RPMI8226 (cell line): ENCODE data around the gene ZIC5.

Experiments used
- DNase-seq: peaks from one replicate; pipeline ENCODE4 v3.0.0-alpha.2; 2015

The ZIC5 gene

DNA sequence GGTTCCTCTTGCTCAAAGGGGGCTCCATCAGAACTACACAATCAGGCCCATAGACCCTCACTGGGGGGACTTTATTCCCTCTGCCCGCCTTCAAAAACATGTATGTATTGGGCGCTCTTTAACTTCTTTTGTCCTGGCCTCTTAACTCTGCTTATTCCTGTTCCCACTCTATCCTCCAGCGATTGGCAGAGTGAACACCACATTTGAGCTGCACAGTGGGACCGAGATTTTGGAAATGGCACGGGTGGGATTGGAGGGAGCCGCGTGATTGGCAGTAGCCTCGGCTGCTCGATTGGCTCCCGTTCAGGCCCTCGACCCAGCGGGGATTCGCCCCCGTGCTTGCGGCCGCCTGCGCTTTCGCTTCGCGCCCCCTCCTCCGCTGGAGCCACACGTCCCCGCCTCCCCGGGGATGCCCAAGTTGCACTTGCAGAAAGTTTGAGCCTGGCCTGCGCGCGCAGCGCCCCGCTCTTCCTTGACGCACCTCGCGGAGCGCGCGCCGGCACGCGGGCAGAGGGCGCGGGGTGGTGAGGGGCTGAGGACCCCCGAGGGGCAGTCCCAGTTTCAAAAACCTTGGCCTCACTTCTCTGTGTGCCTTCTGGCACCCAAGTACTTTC lies at the start of gene ZIC5:
Gene ZIC5, minus strand, starts transcription at position 192 of the 614 bp plus-strand sequence. Its CDS starts 164 bp downstream, at position 28.
- DNase-seq, result no peak

- no peak for DNase-seq
Observed at GRCh38 chr13:100019780-100020356, 48.3 kb upstream of the ZIC5 start.

- DNase-seq, result no peak
Observed at GRCh38 chr13:100014621-100015020, 43.1 kb upstream of the ZIC5 start.

DNA sequence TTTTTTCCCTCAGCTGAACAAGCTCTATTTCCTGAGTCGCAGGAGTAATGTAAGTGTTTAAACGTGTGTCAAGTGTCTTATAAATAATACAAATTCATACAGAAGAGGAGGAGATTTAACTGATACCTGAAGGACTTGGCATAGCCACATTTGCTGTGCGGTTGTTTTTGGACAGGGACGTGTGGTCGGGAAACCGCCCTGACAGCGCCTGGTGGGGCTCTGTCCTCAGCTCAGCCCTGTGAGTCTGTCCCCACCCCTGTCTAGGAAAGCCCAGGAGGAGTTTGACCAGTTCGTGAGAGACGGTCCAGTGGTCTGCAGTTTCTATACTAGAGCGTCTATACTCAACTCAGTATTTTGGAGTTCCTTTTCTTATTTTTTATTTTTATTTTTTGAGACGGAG lies 26.7 kb upstream of the ZIC5 start:
- no peak for DNase-seq

DNA sequence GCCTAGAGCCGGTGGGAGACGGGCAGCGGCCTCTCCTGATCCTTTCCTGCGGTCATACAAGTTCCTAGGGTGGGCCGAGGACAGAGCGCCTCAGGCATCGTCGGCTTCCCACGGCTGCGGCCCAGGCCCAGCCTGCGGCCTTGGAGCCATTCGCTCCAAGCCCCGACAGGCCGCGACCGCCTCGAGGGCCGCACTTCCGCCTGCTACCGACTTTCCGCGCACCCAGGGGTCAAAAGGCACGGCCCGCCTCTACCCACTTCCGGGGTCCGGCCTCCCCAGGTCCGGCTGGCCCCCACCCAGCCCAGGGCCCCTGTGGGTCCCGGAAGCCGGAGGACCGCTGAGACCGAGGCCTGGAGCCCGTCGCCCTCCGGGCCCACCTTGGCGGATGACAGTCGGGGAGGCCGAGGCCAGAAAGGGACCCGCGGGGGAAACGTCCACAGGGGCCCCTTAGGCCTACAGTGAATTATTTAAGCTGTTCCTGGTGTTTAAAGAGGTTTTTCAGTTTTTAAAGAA lies 26.2 kb upstream of the ZIC5 start:
- no peak for DNase-seq

GRCh38 chr13:99996381-99996973 lies 24.9 kb upstream of the ZIC5 start:
- DNase-seq, result no peak

DNA sequence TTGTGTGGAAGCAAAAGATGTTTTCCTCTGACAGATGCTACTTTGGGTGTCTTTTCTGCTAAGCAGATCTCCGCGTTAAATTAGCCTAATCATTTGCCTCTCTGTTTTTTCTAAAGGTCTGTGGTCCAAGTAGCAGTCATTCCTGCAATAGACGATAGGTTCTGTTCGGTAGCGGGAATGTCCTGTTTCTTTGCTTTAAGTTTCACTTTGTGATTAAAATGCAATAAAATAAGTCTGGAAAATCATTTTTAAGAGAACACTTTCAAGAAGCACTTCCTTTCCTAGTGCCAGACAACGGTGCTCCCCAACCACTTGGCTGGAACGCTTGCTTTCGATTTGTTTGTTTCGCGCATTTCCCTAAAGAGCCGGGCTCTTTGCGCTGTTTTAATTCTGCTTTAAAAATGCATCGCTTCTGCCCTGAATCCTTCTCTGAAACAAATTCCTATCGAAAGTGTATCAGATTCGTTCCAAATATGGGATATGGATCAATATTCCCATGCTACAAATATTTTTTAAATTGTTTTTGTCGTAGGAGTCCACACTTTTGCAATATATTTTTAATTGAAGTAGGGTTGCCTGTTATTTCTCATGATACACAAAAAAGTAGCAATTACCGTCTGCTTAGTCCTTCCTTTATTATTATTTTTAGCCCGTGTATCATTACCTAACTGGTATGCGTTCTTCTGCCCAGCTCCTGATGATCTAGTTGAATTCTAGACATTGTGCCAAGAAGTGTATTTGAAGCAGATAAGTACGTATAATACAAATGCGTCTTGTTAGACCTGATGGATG lies 24.2 kb upstream of the ZIC5 start:
- DNase-seq, result no peak

DNA sequence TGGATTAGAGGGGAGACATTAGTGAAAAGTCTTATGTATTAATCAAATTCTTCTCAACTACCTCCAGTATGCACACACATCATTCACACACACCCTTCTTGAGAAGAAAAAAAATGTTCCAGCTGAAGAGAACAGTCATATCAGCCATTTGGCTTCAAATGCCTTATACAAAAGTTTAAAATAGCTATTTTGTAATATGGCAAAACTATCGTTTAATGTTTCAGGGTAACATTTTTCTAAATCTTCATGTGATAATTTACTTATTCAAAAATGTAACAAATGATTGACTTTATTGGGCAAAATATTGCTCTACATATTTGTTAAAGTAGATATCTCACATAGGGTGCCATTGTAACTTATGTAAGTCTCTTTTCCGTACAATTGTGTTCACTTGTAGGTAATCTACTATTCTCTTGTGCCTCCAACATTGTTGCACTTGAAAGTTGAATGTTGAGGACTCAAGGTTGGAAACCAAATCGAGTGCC lies 23.6 kb upstream of the ZIC5 start:
- DNase-seq, result no peak

GRCh38 chr13:99994638-99995020 lies 23.1 kb upstream of the ZIC5 start:
- no peak for DNase-seq

GRCh38 chr13:99993660-99994637 lies 22.4 kb upstream of the ZIC5 start:
- DNase-seq, result no peak

- DNase-seq, result peak; percentile 13
Observed at GRCh38 chr13:99992949-99993351, 21.4 kb upstream of the ZIC5 start.

GRCh38 chr13:99991828-99992775 lies 20.5 kb upstream of the ZIC5 start:
- DNase-seq, result no peak

DNA sequence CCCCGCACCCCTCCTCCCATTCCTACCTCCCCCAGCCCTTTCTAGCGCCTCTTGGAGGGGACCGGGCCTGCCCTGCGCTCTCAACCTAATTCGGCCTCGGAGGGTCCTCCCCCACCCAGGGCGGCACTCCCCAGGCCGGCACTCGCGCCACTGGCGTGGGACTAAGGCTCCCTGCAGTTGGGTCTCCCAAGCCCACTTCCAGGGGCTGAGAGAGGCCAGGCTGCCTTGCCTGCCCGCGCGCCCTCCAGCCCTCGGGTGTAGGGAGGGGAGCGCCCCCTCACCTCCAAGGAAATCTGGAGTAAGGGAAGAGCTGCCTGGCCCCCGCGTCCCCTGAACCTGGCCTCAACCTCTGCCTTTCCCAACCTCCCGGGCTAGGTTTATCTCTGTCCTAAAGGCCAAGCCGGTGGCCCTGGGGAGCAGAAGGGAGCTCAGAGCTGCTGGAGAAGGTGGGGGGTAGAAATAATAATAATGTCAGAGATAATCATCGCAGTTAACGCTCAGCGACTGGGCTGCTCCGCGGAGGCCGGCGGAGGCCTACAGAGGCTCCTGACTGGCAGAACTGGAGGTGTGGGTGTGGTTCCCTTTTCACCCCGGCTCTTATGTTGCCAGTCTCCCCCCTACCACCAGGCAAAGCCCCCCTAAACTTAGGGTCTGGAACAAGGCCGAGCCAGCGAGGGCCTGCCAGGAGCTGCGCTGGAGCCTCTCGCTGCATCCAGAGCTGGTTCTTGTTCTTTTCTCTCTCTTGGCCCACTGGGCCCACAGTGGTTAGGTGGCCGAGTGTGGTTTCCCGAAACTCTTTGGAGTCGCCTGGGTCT lies 19.7 kb upstream of the ZIC5 start:
- DNase-seq, result no peak

GRCh38 chr13:99990126-99990977 lies 18.8 kb upstream of the ZIC5 start:
- DNase-seq, result no peak

DNA sequence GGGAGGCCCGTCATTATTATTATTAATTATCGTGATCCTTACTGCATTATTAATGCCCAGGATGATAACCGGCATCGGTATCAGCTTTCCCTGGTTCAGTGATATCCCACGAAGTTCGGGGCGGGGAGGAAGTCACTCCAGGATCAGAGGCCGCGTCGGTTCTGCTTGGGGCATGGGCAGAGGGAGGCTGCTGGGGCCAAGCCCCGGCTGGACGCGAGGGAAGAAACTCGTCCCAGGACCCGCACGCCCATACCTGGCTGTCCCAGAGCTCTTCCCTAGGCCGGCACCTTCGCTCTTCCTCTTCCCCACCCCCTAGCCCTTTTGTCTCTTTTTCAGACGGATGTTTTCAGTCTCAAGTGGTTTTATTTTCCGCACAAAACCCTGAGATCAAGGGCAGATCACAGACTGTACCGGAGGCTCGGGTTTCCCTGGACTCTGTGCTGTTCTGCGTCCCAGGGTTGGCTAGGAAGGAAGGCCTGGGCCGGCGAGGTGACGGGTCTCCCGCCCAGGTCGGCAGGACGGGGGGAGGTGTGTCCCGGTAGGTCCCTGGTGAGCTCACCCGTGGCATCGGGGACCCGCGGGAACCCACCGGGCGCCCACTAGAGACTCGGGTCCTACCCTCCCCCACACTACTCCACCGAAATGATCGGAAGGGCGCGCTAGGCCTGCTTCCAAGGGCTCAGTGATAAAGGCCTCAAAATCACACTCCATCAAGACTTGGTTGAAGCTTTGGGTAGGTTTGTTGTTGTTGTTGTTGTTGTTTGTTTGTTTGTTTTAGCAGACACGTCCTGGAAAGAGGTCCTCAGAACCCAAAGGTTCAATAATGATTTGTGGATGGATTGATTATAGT lies 17.9 kb upstream of the ZIC5 start:
- DNase-seq, result no peak

- no peak for DNase-seq
Observed at GRCh38 chr13:99988529-99989275, 17.1 kb upstream of the ZIC5 start.
